Muscle of leg (tissue), 11 donors: ENCODE measurements around the gene GRIP1. TPM values are rescaled to one million over a fixed set of nuclear protein-coding genes. Genes with fewer than 3 reads are reported as not detected.

Experiments
- DNase-seq: peaks from one replicate; pipeline ENCODE4 v3.0.0; 2013
- H3K27ac ChIP-seq: one replicate; pipeline ENCODE4 v1.5.1; 2013; ENCODE audit warnings: mild to moderate bottlenecking, low read length, control low read depth
- H3K27me3 ChIP-seq: one replicate; pipeline ENCODE4 v1.6.1; 2013; ENCODE audit warnings: low read length; ENCODE audit not compliant: control insufficient read depth, insufficient read depth
- H3K36me3 ChIP-seq: one replicate; pipeline ENCODE4 v1.6.1; 2013; ENCODE audit warnings: low read length; ENCODE audit not compliant: control insufficient read depth, insufficient read depth
- H3K4me1 ChIP-seq: one replicate; pipeline ENCODE4 v1.6.1; 2013; ENCODE audit warnings: low read length; ENCODE audit not compliant: control insufficient read depth, insufficient read depth
- H3K4me3 ChIP-seq: one replicate; pipeline ENCODE4 v1.5.1; 2013; ENCODE audit warnings: low read length, control low read depth
- H3K9me3 ChIP-seq: replicated peaks from 2 replicates; pipeline ENCODE4 v1.6.1; 2013; ENCODE audit warnings: low read depth, low read length; ENCODE audit not compliant: control insufficient read depth
- WGBS: methylation state at CpG from one replicate; pipeline ENCODE4 v1.1.5; 2013; ENCODE audit warnings: missing lambda C conversion rate; ENCODE audit not compliant: insufficient coverage; 5-methylcytosine and 5-hydroxymethylcytosine counted together
- polyA plus RNA-seq, 8 donors: library from polyadenylated mRNA; unstranded; fragments of 120-200 nt; gene quantifications; one replicate each; pipeline versions ENCODE4 v1.2.1 to v1.2.3, GENCODE V29; 2013; ENCODE audit warnings: inconsistent platforms in 1 of 8, low replicate concordance in 1 of 8; ENCODE audit not compliant: insufficient read length in 8 of 8, insufficient read depth in 1 of 8
- total RNA-seq: library from RNA; stranded (reverse); fragments of 120-200 nt; gene quantifications from one replicate; pipeline ENCODE4 v1.2.4, GENCODE V29; 2013

The GRIP1 gene
- total and polyA plus RNA-seq, 9 donors = 0.59 to 3.8 (median 1.2) TPM

GRCh38 chr12:66482351-66483203 lies 196.3 kb downstream of the GRIP1 start:
- H3K9me3 ChIP-seq = no peaks in the 10 kb centered on the region
- no peaks in the 10 kb centered on the region for H3K36me3 ChIP-seq
- no peak overlapping the region for H3K4me3 ChIP-seq
- H3K4me1 ChIP-seq = no peaks in the 10 kb centered on the region
- no peak for DNase-seq
- WGBS = no CpG with 5 or more reads among the region's 3 CpGs
- H3K27me3 ChIP-seq = no peaks in the 10 kb centered on the region
- H3K27ac ChIP-seq = no peak overlapping the region

- Histone ChIP-seq H3K9me3 (no peaks in the 10 kb centered on the region), H3K4me1 (no peaks in the 10 kb centered on the region), H3K27ac (no peak overlapping the region), H3K4me3 (no peak overlapping the region), H3K27me3 (no peaks in the 10 kb centered on the region), H3K36me3 (no peaks in the 10 kb centered on the region)
- no peak for DNase-seq
These were observed 210.9 kb downstream of the GRIP1 start for GRCh38 chr12:66467932-66468331.

- Histone ChIP-seq H3K4me1 (no peaks in the 10 kb centered on the region), H3K27ac (no peak overlapping the region), H3K4me3 (no peak overlapping the region), H3K27me3 (no peaks in the 10 kb centered on the region), H3K9me3 (no peaks in the 10 kb centered on the region), H3K36me3 (no peaks in the 10 kb centered on the region)
- DNase-seq = no peak
- 40% methylated on average over 1 of the region's 3 CpGs for WGBS
These were observed 217.5 kb downstream of the GRIP1 start for GRCh38 chr12:66461331-66461730.

GRCh38 chr12:66459944-66460482 lies 218.9 kb downstream of the GRIP1 start:
- DNase-seq = no peak
- H3K4me3 ChIP-seq = no peak overlapping the region
- no peaks in the 10 kb centered on the region for H3K9me3 ChIP-seq
- 75% methylated on average over 2 of the region's 7 CpGs for WGBS
- H3K27me3 ChIP-seq = no peaks in the 10 kb centered on the region
- no peak overlapping the region for H3K27ac ChIP-seq
- no peaks in the 10 kb centered on the region for H3K36me3 ChIP-seq
- no peaks in the 10 kb centered on the region for H3K4me1 ChIP-seq

- Histone ChIP-seq H3K27ac (no peak overlapping the region), H3K36me3 (no peaks in the 10 kb centered on the region), H3K4me3 (no peak overlapping the region), H3K27me3 (no peaks in the 10 kb centered on the region), H3K9me3 (no peaks in the 10 kb centered on the region), H3K4me1 (no peaks in the 10 kb centered on the region)
- no peak for DNase-seq
- no CpG with 5 or more reads among the region's 2 CpGs for WGBS
These were observed 222.3 kb downstream of the GRIP1 start for GRCh38 chr12:66456612-66457011.

- Histone ChIP-seq H3K9me3 (no peaks in the 10 kb centered on the region), H3K36me3 (no peaks in the 10 kb centered on the region), H3K27me3 (no peaks in the 10 kb centered on the region), H3K27ac (no peak overlapping the region), H3K4me1 (no peaks in the 10 kb centered on the region), H3K4me3 (no peak overlapping the region)
- DNase-seq = no peak
These were observed 225.0 kb downstream of the GRIP1 start for GRCh38 chr12:66453844-66454243.

- Histone ChIP-seq H3K36me3 (no peaks in the 10 kb centered on the region), H3K4me1 (no peaks in the 10 kb centered on the region), H3K27ac (no peak overlapping the region), H3K27me3 (no peaks in the 10 kb centered on the region), H3K9me3 (no peaks in the 10 kb centered on the region), H3K4me3 (no peak overlapping the region)
- WGBS = no CpG with 5 or more reads among the region's 4 CpGs
- DNase-seq = no peak
These were observed 225.8 kb downstream of the GRIP1 start for GRCh38 chr12:66453120-66453519.

GRCh38 chr12:66449531-66449930 lies 229.3 kb downstream of the GRIP1 start:
- WGBS = no CpG with 5 or more reads among the region's 3 CpGs
- peaks cover 2% of the 10 kb centered on the region for H3K27me3 ChIP-seq
- no peak overlapping the region for H3K4me3 ChIP-seq
- no peaks in the 10 kb centered on the region for H3K4me1 ChIP-seq
- no peaks in the 10 kb centered on the region for H3K9me3 ChIP-seq
- no peak for DNase-seq
- no peak overlapping the region for H3K27ac ChIP-seq
- no peaks in the 10 kb centered on the region for H3K36me3 ChIP-seq

- H3K4me1 ChIP-seq = no peaks in the 10 kb centered on the region
- H3K4me3 ChIP-seq = no peak overlapping the region
- no peaks in the 10 kb centered on the region for H3K9me3 ChIP-seq
- no peak overlapping the region for H3K27ac ChIP-seq
- 88% methylated on average over 1 of the region's 4 CpGs for WGBS
- no peaks in the 10 kb centered on the region for H3K36me3 ChIP-seq
- H3K27me3 ChIP-seq = peaks cover 2% of the 10 kb centered on the region
- DNase-seq = no peak
These were observed 231.2 kb downstream of the GRIP1 start for GRCh38 chr12:66447643-66448042.

- H3K36me3 ChIP-seq = no peaks in the 10 kb centered on the region
- DNase-seq = no peak
- H3K4me1 ChIP-seq = no peaks in the 10 kb centered on the region
- no peaks in the 10 kb centered on the region for H3K9me3 ChIP-seq
- no peak overlapping the region for H3K27ac ChIP-seq
- H3K27me3 ChIP-seq = peaks cover 2% of the 10 kb centered on the region
- 79% methylated on average over 2 of the region's 2 CpGs for WGBS
- no peak overlapping the region for H3K4me3 ChIP-seq
These were observed 232.6 kb downstream of the GRIP1 start for GRCh38 chr12:66446276-66446675.
